ENCODE results near the gene PIK3R1. TPM values are rescaled to one million over a fixed set of nuclear protein-coding genes. Genes with fewer than 3 reads are reported as not detected.

The PIK3R1 gene
- total and polyA plus RNA-seq, 7 donors: 29.7 to 155 (median 102) TPM

- no peak for TF ChIP-seq CTCF (IDR thresholded peaks at IDR 0.05)
- WGBS, 3 donors: 49 to 67% (median 54%) methylated on average over 2 of the region's 2 CpGs
- H3K4me3 ChIP-seq: no peak overlapping the region
- H3K27ac ChIP-seq: no peak overlapping the region
- peak; percentile 60 to 85 (median 71) for ATAC-seq
- no peaks in the 10 kb centered on the region for H3K27me3 ChIP-seq (ENCODE audit: insufficient read depth in 3 of 3, low read length in 2 of 3)
- H3K9me3 ChIP-seq: no peaks in the 10 kb centered on the region
- no peak for DNase-seq
- peaks cover 16% of the 10 kb centered on the region for H3K4me1 ChIP-seq
- intact Hi-C loops (cut with DNase I): no loop called here
- H3K36me3 ChIP-seq (ENCODE audit: insufficient read depth in 1 of 2, low read depth in 1 of 2): no peaks in the 10 kb centered on the region
These were observed 133.1 kb downstream of the PIK3R1 start for GRCh38 chr5:68348447-68349222.

GRCh38 chr5:68350176-68350575 lies 134.6 kb downstream of the PIK3R1 start:
- 84 to 87% (median 85%) methylated on average over 4 of the region's 4 CpGs for WGBS, 3 donors
- no peak for DNase-seq
- Histone ChIP-seq H3K27me3 (ENCODE audit: insufficient read depth in 3 of 3, low read length in 2 of 3) (no peaks in the 10 kb centered on the region), H3K9me3 (no peaks in the 10 kb centered on the region), H3K36me3 (ENCODE audit: insufficient read depth in 1 of 2, low read depth in 1 of 2) (no peaks in the 10 kb centered on the region), H3K4me1 (peaks cover 8% of the 10 kb centered on the region), H3K27ac (no peak overlapping the region), H3K4me3 (no peak overlapping the region)
- ATAC-seq: no peak
- intact Hi-C loops (cut with DNase I): no loop called here
- TF ChIP-seq CTCF (IDR thresholded peaks at IDR 0.05): no peak
